CD4-positive, alpha-beta T cell treated with Interleukin-6 at 100 ng/mL for 8 hours (primary cell): ENCODE results near the gene KRTAP10-9.
"Not testable (repeated sequence)": the region's sequence is repeated elsewhere in the genome, so short reads cannot be mapped to it uniquely, and the experiment has no call there.

ENCODE experiments used
- DNase-seq: peaks from one replicate; pipeline ENCODE4 v3.0.0-alpha.2; 2020; ENCODE audit warnings: mixed read lengths, low spot score

Gene KRTAP10-9

GRCh38 chr21:44596068-44596725, 30.7 kb upstream of the KRTAP10-9 start:
- DNase-seq: no peak

- DNase-seq: no peak
Observed at GRCh38 chr21:44598061-44598460, 28.8 kb upstream of the KRTAP10-9 start.

- no peak for DNase-seq
Observed at GRCh38 chr21:44599264-44600029, 27.4 kb upstream of the KRTAP10-9 start.

GRCh38 chr21:44600118-44600978, 26.5 kb upstream of the KRTAP10-9 start, which contains the start of gene KRTAP10-7:
KRTAP10-7 (plus strand) TSS chr21:44600597; CDS start chr21:44600622, 25 bp downstream.
- not testable (repeated sequence) for DNase-seq

GRCh38 chr21:44601091-44601490, 25.8 kb upstream of the KRTAP10-9 start:
- DNase-seq: not testable (repeated sequence)

- no peak for DNase-seq
Observed at GRCh38 chr21:44601596-44602462, 25.1 kb upstream of the KRTAP10-9 start.

- DNase-seq: no peak
Observed at GRCh38 chr21:44602463-44602850, 24.4 kb upstream of the KRTAP10-9 start.

GRCh38 chr21:44603109-44603875, 23.6 kb upstream of the KRTAP10-9 start:
- no peak for DNase-seq

GRCh38 chr21:44603911-44604310, 23.0 kb upstream of the KRTAP10-9 start:
- DNase-seq: no peak

- no peak for DNase-seq
Observed at GRCh38 chr21:44606495-44606894, 20.4 kb upstream of the KRTAP10-9 start.

GRCh38 chr21:44609193-44609592, 17.7 kb upstream of the KRTAP10-9 start:
- no peak for DNase-seq

- not testable (repeated sequence) for DNase-seq
Observed at GRCh38 chr21:44610157-44610843, 16.6 kb upstream of the KRTAP10-9 start.

- no peak for DNase-seq
Observed at GRCh38 chr21:44611551-44611950, 15.3 kb upstream of the KRTAP10-9 start.

GRCh38 chr21:44612029-44612486, 14.8 kb upstream of the KRTAP10-9 start, which contains the start of gene KRTAP10-8:
KRTAP10-8 (plus strand) TSS chr21:44612079; CDS start chr21:44612101, 22 bp downstream.
- no peak for DNase-seq

GRCh38 chr21:44612669-44613229, 14.1 kb upstream of the KRTAP10-9 start:
- no peak for DNase-seq

GRCh38 chr21:44613386-44614155, 13.3 kb upstream of the KRTAP10-9 start:
- no peak for DNase-seq

- no peak for DNase-seq
Observed at GRCh38 chr21:44614161-44614631, 12.7 kb upstream of the KRTAP10-9 start.

- no peak for DNase-seq
Observed at GRCh38 chr21:44614961-44615391, 11.9 kb upstream of the KRTAP10-9 start.
